ENCODE data around the gene CLEC7A.

CLEC7A gene

DNA sequence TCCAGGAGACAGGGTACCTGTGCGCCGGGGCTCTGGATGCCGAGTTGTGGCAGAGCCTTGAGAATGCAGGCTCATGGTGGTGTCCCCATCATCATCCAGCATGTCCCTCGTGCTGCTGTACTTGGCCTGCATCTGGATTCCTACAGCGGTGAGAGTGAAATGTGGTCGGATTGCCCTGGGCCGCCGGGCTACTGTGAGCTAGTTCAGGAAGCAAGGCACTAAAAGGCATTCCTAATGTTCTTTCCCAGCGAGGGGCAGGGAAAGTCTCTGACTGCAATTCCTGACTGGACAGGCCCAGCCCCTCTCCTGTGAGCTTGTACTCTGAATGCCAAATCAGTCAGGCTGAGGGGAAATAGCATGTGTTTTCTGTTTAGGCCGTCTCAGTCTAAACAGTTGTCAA, 31.2 kb downstream of the CLEC7A start, which contains the start of gene CLEC1A:
TSS of gene CLEC1A (minus strand) at position 195 of the 400 bp plus-strand sequence. CDS start at position 132, 63 bp downstream.
- Histone ChIP-seq H3K27me3 (ENCODE audit: control insufficient read depth in 1 of 2, insufficient read depth in 2 of 2, low read length in 2 of 2) (no peaks in the 10 kb centered on the region), H3K4me1 (ENCODE audit: control insufficient read depth in 1 of 2, insufficient read depth in 2 of 2, low read length in 2 of 2) (peaks cover 0 to 9% of the 10 kb centered on the region in 2 donors), H3K9ac (ENCODE audit: low read depth in 1 of 2, low read length in 2 of 2) (no peak within 1 kb of the TSS), H3K4me3 (ENCODE audit: low read depth in 1 of 2, low read length in 2 of 2) (no peak within 1 kb of the TSS), H3K9me3 (ENCODE audit: control insufficient read depth in 1 of 2, low read length in 2 of 2) (no peaks in the 10 kb centered on the region), H3K27ac (ENCODE audit: low read depth, low read length) (no peak within 1 kb of the TSS), H3K36me3 (ENCODE audit: control insufficient read depth in 1 of 2, insufficient read depth in 2 of 2, low read length in 2 of 2) (no peaks in the 10 kb centered on the region)

DNA sequence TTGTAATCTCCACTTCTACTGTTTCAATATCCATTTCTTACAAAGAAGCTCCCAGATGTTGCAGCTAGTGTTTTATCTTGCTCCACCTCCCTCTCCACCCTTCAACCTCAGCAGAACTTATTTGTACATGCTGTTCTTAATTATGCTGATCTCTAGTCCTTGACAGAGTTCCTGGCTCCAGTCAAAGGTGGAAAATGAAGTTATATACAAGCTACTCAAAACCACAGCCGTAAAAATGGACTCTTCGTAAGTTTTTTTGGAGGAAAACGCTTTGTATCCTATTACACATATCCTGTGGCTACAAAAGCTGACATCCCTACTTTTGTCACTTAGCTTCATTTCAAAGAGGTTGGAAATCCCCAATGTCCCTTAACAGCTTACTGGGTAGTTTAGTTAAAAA, 32.5 kb downstream of the CLEC7A start:
- no peak overlapping the region for H3K27ac ChIP-seq (ENCODE audit: low read depth, low read length)
- peaks cover 0 to 9% of the 10 kb centered on the region in 2 donors for H3K4me1 ChIP-seq (ENCODE audit: control insufficient read depth in 1 of 2, insufficient read depth in 2 of 2, low read length in 2 of 2)
- no peaks in the 10 kb centered on the region for H3K36me3 ChIP-seq (ENCODE audit: control insufficient read depth in 1 of 2, insufficient read depth in 2 of 2, low read length in 2 of 2)
- H3K27me3 ChIP-seq (ENCODE audit: control insufficient read depth in 1 of 2, insufficient read depth in 2 of 2, low read length in 2 of 2): no peaks in the 10 kb centered on the region
- no peak overlapping the region for H3K4me3 ChIP-seq (ENCODE audit: low read depth in 1 of 2, low read length in 2 of 2)
- H3K9me3 ChIP-seq (ENCODE audit: control insufficient read depth in 1 of 2, low read length in 2 of 2): no peaks in the 10 kb centered on the region
- no peak overlapping the region for H3K9ac ChIP-seq (ENCODE audit: low read depth in 1 of 2, low read length in 2 of 2)

DNA sequence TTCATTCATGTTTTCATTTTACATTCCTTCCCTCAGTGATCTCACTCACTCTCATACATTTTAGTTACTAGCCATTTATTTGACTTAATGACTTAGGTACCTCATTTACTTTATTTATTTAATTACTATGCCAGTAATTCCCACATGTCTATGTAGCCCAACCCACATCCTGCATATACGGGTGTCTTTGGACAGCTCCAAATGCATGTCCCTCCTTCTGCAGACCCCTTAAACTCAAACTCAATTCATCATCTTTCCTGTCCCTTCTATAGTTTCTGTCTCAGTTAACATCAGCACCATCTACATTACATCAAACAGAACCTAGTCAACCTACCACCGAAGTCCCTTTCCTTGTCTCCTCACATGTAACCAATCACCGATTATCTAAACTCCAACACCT, 34.0 kb downstream of the CLEC7A start:
- Histone ChIP-seq H3K9me3 (ENCODE audit: control insufficient read depth in 1 of 2, low read length in 2 of 2) (no peaks in the 10 kb centered on the region), H3K4me3 (ENCODE audit: low read depth in 1 of 2, low read length in 2 of 2) (no peak overlapping the region), H3K27ac (ENCODE audit: low read depth, low read length) (no peak overlapping the region), H3K4me1 (ENCODE audit: control insufficient read depth in 1 of 2, insufficient read depth in 2 of 2, low read length in 2 of 2) (no peaks in the 10 kb centered on the region), H3K27me3 (ENCODE audit: control insufficient read depth in 1 of 2, insufficient read depth in 2 of 2, low read length in 2 of 2) (no peaks in the 10 kb centered on the region), H3K9ac (ENCODE audit: low read depth in 1 of 2, low read length in 2 of 2) (no peak overlapping the region), H3K36me3 (ENCODE audit: control insufficient read depth in 1 of 2, insufficient read depth in 2 of 2, low read length in 2 of 2) (no peaks in the 10 kb centered on the region)

DNA sequence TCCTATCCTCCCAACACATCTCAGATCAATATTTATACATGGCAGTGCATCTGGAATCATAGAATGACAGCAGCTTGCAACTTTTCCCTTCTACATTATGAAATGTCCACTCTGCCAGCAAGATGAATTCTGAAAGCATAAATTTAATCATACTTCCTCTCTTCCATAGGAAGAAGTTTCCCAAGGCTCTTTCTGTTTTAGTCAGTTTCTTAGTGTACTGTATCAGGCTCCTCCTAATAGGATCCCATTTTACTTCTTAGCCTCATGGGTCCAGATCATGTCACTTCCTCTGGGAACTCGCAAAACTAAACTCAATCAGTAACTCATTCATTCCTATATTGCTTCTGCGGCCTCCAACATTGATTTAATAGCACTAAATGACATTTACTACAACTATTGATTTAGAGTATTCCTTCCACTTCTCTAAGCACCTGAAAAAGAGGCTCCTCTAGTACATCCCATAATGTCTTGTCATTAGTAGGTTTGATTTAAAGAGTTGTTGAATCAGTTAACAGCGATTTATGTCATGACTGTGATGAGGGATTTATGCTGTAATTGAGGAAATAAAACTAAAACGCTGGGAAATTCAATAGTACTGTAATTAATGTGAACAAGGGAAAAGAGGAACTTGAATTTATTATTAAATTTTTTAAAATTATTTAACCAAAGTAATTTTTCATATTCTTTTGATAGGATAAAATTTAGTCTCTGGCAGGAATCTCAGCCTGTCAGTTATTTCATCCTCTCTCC, 35.2 kb downstream of the CLEC7A start:
- H3K9ac ChIP-seq (ENCODE audit: low read depth in 1 of 2, low read length in 2 of 2): no peak overlapping the region
- no peaks in the 10 kb centered on the region for H3K36me3 ChIP-seq (ENCODE audit: control insufficient read depth in 1 of 2, insufficient read depth in 2 of 2, low read length in 2 of 2)
- H3K4me1 ChIP-seq (ENCODE audit: control insufficient read depth in 1 of 2, insufficient read depth in 2 of 2, low read length in 2 of 2): no peaks in the 10 kb centered on the region
- no peak overlapping the region for H3K4me3 ChIP-seq (ENCODE audit: low read depth in 1 of 2, low read length in 2 of 2)
- no peaks in the 10 kb centered on the region for H3K27me3 ChIP-seq (ENCODE audit: control insufficient read depth in 1 of 2, insufficient read depth in 2 of 2, low read length in 2 of 2)
- H3K27ac ChIP-seq (ENCODE audit: low read depth, low read length): no peak overlapping the region
- H3K9me3 ChIP-seq (ENCODE audit: control insufficient read depth in 1 of 2, low read length in 2 of 2): no peaks in the 10 kb centered on the region

DNA sequence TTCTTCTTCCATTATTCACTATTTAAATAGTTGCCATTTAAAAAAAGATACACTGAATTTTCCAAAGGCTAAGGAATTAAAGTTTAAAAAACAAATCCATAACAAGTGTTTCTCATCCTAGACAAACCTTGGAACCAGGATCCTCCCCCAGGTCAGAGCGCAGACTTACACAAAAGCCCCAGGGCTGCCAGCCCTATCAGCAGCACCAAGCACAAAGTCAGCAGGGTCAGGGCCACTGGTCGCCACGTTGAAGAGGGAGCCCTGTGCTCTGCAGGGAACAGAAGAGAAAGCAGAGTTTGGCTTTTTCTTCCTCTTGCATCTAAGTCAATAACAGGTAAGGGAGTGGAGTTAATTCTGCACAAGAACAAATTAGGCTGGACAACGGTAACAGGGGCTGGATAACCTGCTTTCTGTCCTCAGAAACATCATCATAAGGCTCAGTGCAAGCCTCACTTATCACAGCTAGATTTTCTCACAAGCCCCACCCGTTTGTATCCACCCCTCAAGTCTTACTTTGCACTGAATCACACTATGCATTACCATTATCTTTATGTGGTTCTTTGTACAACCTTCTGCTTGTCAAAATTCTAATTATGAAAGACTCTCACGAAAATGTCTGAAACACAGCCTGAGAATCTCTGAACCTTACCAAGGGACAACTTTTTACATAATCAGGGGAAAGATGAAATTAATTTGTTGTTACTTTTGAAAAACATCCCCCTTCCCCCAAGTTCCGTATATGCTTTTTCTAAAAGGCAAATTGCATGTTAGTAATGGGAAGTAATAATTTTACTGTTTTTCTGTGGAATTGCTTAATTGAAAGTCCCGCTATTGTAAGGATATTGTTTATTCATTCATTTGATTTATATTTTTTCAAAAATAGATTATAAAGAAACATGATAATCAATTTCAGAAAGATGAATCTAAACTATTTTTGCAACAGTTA, 40.8 kb downstream of the CLEC7A start:
- Histone ChIP-seq H3K9ac (ENCODE audit: low read depth in 1 of 2, low read length in 2 of 2) (no peak overlapping the region), H3K27ac (ENCODE audit: low read depth, low read length) (no peak overlapping the region), H3K4me1 (ENCODE audit: control insufficient read depth in 1 of 2, insufficient read depth in 2 of 2, low read length in 2 of 2) (no peaks in the 10 kb centered on the region), H3K27me3 (ENCODE audit: control insufficient read depth in 1 of 2, insufficient read depth in 2 of 2, low read length in 2 of 2) (no peaks in the 10 kb centered on the region), H3K36me3 (ENCODE audit: control insufficient read depth in 1 of 2, insufficient read depth in 2 of 2, low read length in 2 of 2) (no peaks in the 10 kb centered on the region), H3K4me3 (ENCODE audit: low read depth in 1 of 2, low read length in 2 of 2) (no peak overlapping the region), H3K9me3 (ENCODE audit: control insufficient read depth in 1 of 2, low read length in 2 of 2) (no peaks in the 10 kb centered on the region)

DNA sequence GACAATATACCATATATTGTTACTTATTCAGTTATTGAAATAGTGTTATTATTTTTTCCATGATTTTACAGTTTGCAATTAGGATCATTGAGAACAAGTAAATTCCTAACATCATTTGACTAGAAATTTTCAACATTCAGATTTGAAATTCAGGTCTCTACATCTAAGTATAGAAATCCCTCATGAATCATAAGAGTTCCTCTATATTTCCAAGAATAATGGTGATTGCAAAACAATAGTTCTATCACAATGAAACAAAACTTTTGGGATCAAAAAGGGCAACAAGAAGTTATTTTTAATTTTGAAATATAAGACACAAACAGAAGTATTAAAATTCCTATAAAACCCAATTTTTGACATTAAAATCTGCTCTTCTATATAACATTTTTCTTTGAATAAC, 42.0 kb downstream of the CLEC7A start:
- peaks cover 0 to 2% of the 10 kb centered on the region in 2 donors for H3K9me3 ChIP-seq (ENCODE audit: control insufficient read depth in 1 of 2, low read length in 2 of 2)

DNA sequence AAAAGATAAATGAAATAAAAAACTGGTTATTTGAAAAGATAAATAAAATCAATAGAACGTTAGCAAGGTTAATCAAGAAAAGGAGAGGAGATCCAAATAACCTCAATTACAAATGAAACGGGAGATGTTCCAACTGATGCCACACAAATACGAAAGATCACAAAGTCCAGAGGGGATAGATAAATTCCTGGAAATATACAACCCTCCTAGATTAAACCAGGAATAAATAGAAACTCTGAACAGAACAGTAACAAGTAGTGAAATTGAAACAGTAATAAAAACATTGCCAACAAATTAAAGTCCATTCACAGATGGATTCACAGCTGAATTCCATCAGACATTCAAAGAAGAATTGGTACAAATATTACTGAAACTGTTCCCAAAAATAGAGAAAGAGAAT, 43.6 kb downstream of the CLEC7A start:
- Histone ChIP-seq H3K36me3 (ENCODE audit: control insufficient read depth in 1 of 2, insufficient read depth in 2 of 2, low read length in 2 of 2) (no peaks in the 10 kb centered on the region), H3K9ac (ENCODE audit: low read depth in 1 of 2, low read length in 2 of 2) (no peak overlapping the region), H3K4me1 (ENCODE audit: control insufficient read depth in 1 of 2, insufficient read depth in 2 of 2, low read length in 2 of 2) (peaks cover 0 to 4% of the 10 kb centered on the region in 2 donors), H3K27me3 (ENCODE audit: control insufficient read depth in 1 of 2, insufficient read depth in 2 of 2, low read length in 2 of 2) (no peaks in the 10 kb centered on the region), H3K9me3 (ENCODE audit: control insufficient read depth in 1 of 2, low read length in 2 of 2) (peaks cover 0 to 2% of the 10 kb centered on the region in 2 donors), H3K4me3 (ENCODE audit: low read depth in 1 of 2, low read length in 2 of 2) (no peak overlapping the region), H3K27ac (ENCODE audit: low read depth, low read length) (no peak overlapping the region)

More for the DNA sequence above, 42.0 kb downstream of the CLEC7A start:
- H3K4me3 ChIP-seq (ENCODE audit: low read depth in 1 of 2, low read length in 2 of 2): no peak overlapping the region
- no peak overlapping the region for H3K27ac ChIP-seq (ENCODE audit: low read depth, low read length)
- H3K4me1 ChIP-seq (ENCODE audit: control insufficient read depth in 1 of 2, insufficient read depth in 2 of 2, low read length in 2 of 2): no peaks in the 10 kb centered on the region
- no peaks in the 10 kb centered on the region for H3K27me3 ChIP-seq (ENCODE audit: control insufficient read depth in 1 of 2, insufficient read depth in 2 of 2, low read length in 2 of 2)
- no peak overlapping the region for H3K9ac ChIP-seq (ENCODE audit: low read depth in 1 of 2, low read length in 2 of 2)
- H3K36me3 ChIP-seq (ENCODE audit: control insufficient read depth in 1 of 2, insufficient read depth in 2 of 2, low read length in 2 of 2): no peaks in the 10 kb centered on the region

DNA sequence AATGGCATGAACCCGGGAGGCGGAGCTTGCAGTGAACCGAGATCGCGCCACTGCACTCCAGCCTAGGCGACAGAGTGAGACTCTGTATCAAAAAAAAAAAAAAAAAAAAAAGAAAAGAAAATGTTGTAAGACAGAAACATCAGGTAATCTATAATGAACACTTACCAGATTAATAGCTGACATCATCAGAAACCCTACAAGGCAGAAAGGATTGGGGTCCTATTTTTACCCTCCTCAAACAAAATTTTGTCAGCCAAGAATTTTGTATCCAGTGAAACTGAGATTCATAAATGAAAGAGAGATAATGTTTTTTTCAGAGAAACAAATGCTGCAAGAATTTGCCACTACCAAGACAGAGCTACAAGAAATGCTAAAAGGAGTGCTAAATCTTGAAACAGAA, 45.3 kb downstream of the CLEC7A start:
- Histone ChIP-seq H3K4me1 (ENCODE audit: control insufficient read depth in 1 of 2, insufficient read depth in 2 of 2, low read length in 2 of 2) (peaks cover 0 to 4% of the 10 kb centered on the region in 2 donors), H3K9ac (ENCODE audit: low read depth in 1 of 2, low read length in 2 of 2) (no peak overlapping the region), H3K27ac (ENCODE audit: low read depth, low read length) (no peak overlapping the region), H3K27me3 (ENCODE audit: control insufficient read depth in 1 of 2, insufficient read depth in 2 of 2, low read length in 2 of 2) (no peaks in the 10 kb centered on the region), H3K36me3 (ENCODE audit: control insufficient read depth in 1 of 2, insufficient read depth in 2 of 2, low read length in 2 of 2) (no peaks in the 10 kb centered on the region), H3K4me3 (ENCODE audit: low read depth in 1 of 2, low read length in 2 of 2) (no peak overlapping the region), H3K9me3 (ENCODE audit: control insufficient read depth in 1 of 2, low read length in 2 of 2) (peaks cover 0 to 2% of the 10 kb centered on the region in 2 donors)

DNA sequence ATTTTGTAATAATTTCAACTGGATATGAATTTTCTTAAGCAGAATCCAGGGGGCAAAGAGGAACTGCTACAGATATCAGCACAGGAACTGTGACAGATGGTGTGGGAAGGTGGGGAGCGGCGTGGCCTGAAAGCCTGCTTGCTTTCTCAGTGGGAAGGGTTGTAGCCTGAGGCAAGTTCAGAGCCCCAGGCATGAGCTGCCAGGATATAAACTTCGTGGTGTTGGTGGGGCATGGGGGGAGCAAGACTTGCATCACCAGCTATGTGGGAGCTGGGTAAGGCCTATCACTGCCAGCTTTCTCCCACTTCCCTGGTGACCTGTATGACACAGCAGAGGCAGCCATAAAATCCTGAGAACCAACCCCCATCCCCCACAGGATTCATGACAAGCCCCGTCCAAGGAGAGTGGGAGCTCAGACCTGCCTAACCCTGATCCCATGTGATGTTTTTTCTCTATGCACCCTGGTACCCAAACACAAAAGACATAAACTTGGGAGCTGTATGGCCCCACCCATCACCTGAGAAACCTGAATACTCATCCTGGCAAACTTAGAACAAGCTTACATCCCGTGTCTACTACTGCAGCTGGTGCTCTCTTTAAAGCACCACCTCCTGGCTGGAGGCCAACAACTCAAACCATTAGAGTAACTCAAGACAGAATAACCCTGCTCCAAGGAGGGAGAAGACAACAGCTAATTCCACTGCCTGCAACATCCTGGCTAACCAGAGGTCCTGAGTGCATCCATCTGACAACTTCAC, 47.7 kb downstream of the CLEC7A start:
- no peak overlapping the region for H3K27ac ChIP-seq (ENCODE audit: low read depth, low read length)
- H3K4me1 ChIP-seq (ENCODE audit: control insufficient read depth in 1 of 2, insufficient read depth in 2 of 2, low read length in 2 of 2): peaks cover 0 to 4% of the 10 kb centered on the region in 2 donors
- no peaks in the 10 kb centered on the region for H3K27me3 ChIP-seq (ENCODE audit: control insufficient read depth in 1 of 2, insufficient read depth in 2 of 2, low read length in 2 of 2)
- no peak overlapping the region for H3K4me3 ChIP-seq (ENCODE audit: low read depth in 1 of 2, low read length in 2 of 2)
- peaks cover 0 to 2% of the 10 kb centered on the region in 2 donors for H3K9me3 ChIP-seq (ENCODE audit: control insufficient read depth in 1 of 2, low read length in 2 of 2)
- no peaks in the 10 kb centered on the region for H3K36me3 ChIP-seq (ENCODE audit: control insufficient read depth in 1 of 2, insufficient read depth in 2 of 2, low read length in 2 of 2)
- H3K9ac ChIP-seq (ENCODE audit: low read depth in 1 of 2, low read length in 2 of 2): no peak overlapping the region

Measured in duodenal mucosa (tissue), 2 donors.